Progenitor cell of endocrine pancreas (in vitro differentiated cells): ENCODE measurements around the gene ZNF511. TPM values are rescaled to one million over a fixed set of nuclear protein-coding genes. Genes with fewer than 3 reads are reported as not detected.

Experiments used
- DNase-seq: peaks from one replicate; pipeline ENCODE4 v3.0.0; 2021; ENCODE audit warnings: low spot score; ENCODE audit not compliant: unreplicated experiment
- H3K27ac Mint-ChIP-seq: 2 replicates; pipeline ENCODE4 v1.8.0; 2021; ENCODE audit warnings: mild to moderate bottlenecking, moderate library complexity, mixed read lengths
- H3K27me3 Mint-ChIP-seq: 2 replicates; pipeline ENCODE4 v1.8.0; 2021; ENCODE audit warnings: mixed read lengths
- H3K36me3 Mint-ChIP-seq: 2 replicates; pipeline ENCODE4 v1.8.0; 2022; ENCODE audit warnings: mixed read lengths; ENCODE audit not compliant: insufficient read depth
- H3K4me1 Mint-ChIP-seq: 2 replicates; pipeline ENCODE4 v1.8.0; 2021; ENCODE audit warnings: low read depth, mixed read lengths
- H3K4me3 Mint-ChIP-seq: 2 replicates; pipeline ENCODE4 v1.8.0; 2021; ENCODE audit warnings: low read depth, mild to moderate bottlenecking, moderate library complexity, mixed read lengths
- H3K9me3 Mint-ChIP-seq: 2 replicates; pipeline ENCODE4 v1.8.0; 2021; ENCODE audit warnings: low read depth, mixed read lengths
- CTCF ChIP-seq: fragments of 200-600 bp; sonication (generic); IDR thresholded peaks from one replicate; pipeline ENCODE4 v1.5.0; 2021; ENCODE audit warnings: antibody characterized with exemption, mild to moderate bottlenecking; ENCODE audit not compliant: unreplicated experiment
- total RNA-seq: library from RNA; stranded (reverse); gene quantifications from 2 replicates; pipeline ENCODE4 v1.2.1, GENCODE V29; 2021

The ZNF511 gene
- total RNA-seq, 1 donor from 2014 or later, result 56.8 TPM

- TF ChIP-seq CTCF, result no peak
- no peak overlapping the region for H3K27ac Mint-ChIP-seq
These were observed 49.6 kb downstream of the ZNF511 start for GRCh38 chr10:133358162-133358924.

GRCh38 chr10:133358925-133359310 is 50.2 kb downstream of the ZNF511 start:
- TF ChIP-seq CTCF, result no peak
- Mint-ChIP-seq H3K36me3 (peaks cover 2% of the 10 kb centered on the region), H3K4me1 (peaks cover 6% of the 10 kb centered on the region), H3K4me3 (peak overlapping the region; percentile 37), H3K9me3 (no peaks in the 10 kb centered on the region), H3K27me3 (no peaks in the 10 kb centered on the region), H3K27ac (peak overlapping the region; percentile 29)
- DNase-seq, result no peak

More at GRCh38 chr10:133358162-133358924, 49.6 kb downstream of the ZNF511 start:
- Mint-ChIP-seq H3K9me3 (no peaks in the 10 kb centered on the region), H3K27me3 (no peaks in the 10 kb centered on the region), H3K4me3 (peak overlapping the region; percentile 37), H3K36me3 (peaks cover 2% of the 10 kb centered on the region), H3K4me1 (peaks cover 6% of the 10 kb centered on the region)
- no peak for DNase-seq

GRCh38 chr10:133359554-133359971 is 50.8 kb downstream of the ZNF511 start:
- no peak overlapping the region for H3K4me3 Mint-ChIP-seq
- no peaks in the 10 kb centered on the region for H3K9me3 Mint-ChIP-seq
- H3K36me3 Mint-ChIP-seq, result peaks cover 5% of the 10 kb centered on the region
- peaks cover 6% of the 10 kb centered on the region for H3K4me1 Mint-ChIP-seq
- H3K27me3 Mint-ChIP-seq, result no peaks in the 10 kb centered on the region
- H3K27ac Mint-ChIP-seq, result no peak overlapping the region
- TF ChIP-seq CTCF, result no peak
- no peak for DNase-seq

GRCh38 chr10:133359972-133360610 is 51.4 kb downstream of the ZNF511 start:
- Mint-ChIP-seq H3K4me1 (peaks cover 6% of the 10 kb centered on the region), H3K27me3 (no peaks in the 10 kb centered on the region), H3K27ac (no peak overlapping the region), H3K9me3 (no peaks in the 10 kb centered on the region), H3K4me3 (no peak overlapping the region), H3K36me3 (peaks cover 8% of the 10 kb centered on the region)
- no peak for DNase-seq
- no peak for TF ChIP-seq CTCF

GRCh38 chr10:133361227-133361626 is 52.5 kb downstream of the ZNF511 start:
- no peak for TF ChIP-seq CTCF
- Mint-ChIP-seq H3K4me3 (no peak overlapping the region), H3K27me3 (no peaks in the 10 kb centered on the region), H3K27ac (no peak overlapping the region), H3K4me1 (peaks cover 6% of the 10 kb centered on the region), H3K36me3 (peaks cover 8% of the 10 kb centered on the region), H3K9me3 (no peaks in the 10 kb centered on the region)
- no peak for DNase-seq
